ENCODE measurements around the gene ST8SIA3. TPM values are rescaled to one million over a fixed set of nuclear protein-coding genes. Genes with fewer than 3 reads are reported as not detected.

Gene ST8SIA3
- polyA plus RNA-seq, 1 donor from 2014 or later, result 22.9 TPM

- Histone ChIP-seq H3K9ac (ENCODE audit: low read length) (peak overlapping the region; percentile 89), H3K4me3 (ENCODE audit: low read length) (peak overlapping the region; percentile 84), H3K79me2 (replicated peaks; ENCODE audit: insufficient read depth, low read length) (peaks cover 16% of the 10 kb centered on the region), H2AFZ (ENCODE audit: low read depth, low read length) (peak overlapping the region; percentile 56), H3K9me2 (ENCODE audit: insufficient read depth, low read length) (no peaks in the 10 kb centered on the region), H3K9me3 (ENCODE audit: low read length) (no peaks in the 10 kb centered on the region), H3F3A (ENCODE audit: insufficient read depth, low read length, poor library complexity, severe bottlenecking) (no peaks in the 10 kb centered on the region), H3K36me3 (ENCODE audit: insufficient read depth, low read length) (no peaks in the 10 kb centered on the region), H3K27me3 (ENCODE audit: insufficient read depth, low read depth, low read length) (peaks cover 3% of the 10 kb centered on the region), H3K27ac (ENCODE audit: low read length) (peak overlapping the region; percentile 88), H4K20me1 (ENCODE audit: insufficient read depth) (no peaks in the 10 kb centered on the region), H3K4me2 (ENCODE audit: low read length) (peak overlapping the region; percentile 79)
- TF ChIP-seq TAF1 (IDR thresholded peaks at IDR 0.05; ENCODE audit: low read depth) (peak; percentile 19), RAD21 (conservative IDR thresholded peaks at IDR 0.05) (no peak), MXI1 (conservative IDR thresholded peaks at IDR 0.05; ENCODE audit: poor library complexity, severe bottlenecking) (peak; percentile 5), EP300 (conservative IDR thresholded peaks at IDR 0.05; ENCODE audit: poor library complexity, severe bottlenecking) (peak; percentile 5), SMC3 (conservative IDR thresholded peaks at IDR 0.05; ENCODE audit: poor library complexity) (peak; percentile 22), REST (IDR thresholded peaks at IDR 0.05; ENCODE audit: borderline replicate concordance) (no peak), EZH2 (IDR thresholded peaks at IDR 0.05; ENCODE audit: borderline replicate concordance, insufficient read depth, low read length, poor library complexity, severe bottlenecking) (no peak), POLR2AphosphoS5 (IDR thresholded peaks at IDR 0.05) (peak; percentile 25), CTCF (IDR thresholded peaks at IDR 0.05; ENCODE audit: poor library complexity, severe bottlenecking) (peak; percentile 24)
Measured at GRCh38 chr18:57352761-57353136, 392 bp downstream of the ST8SIA3 start.

GRCh38 chr18:57353137-57353939 lies 981 bp downstream of the ST8SIA3 start:
- H3K27me3 ChIP-seq (ENCODE audit: insufficient read depth, low read depth, low read length), result peaks cover 3% of the 10 kb centered on the region
- H2AFZ ChIP-seq (ENCODE audit: low read depth, low read length), result peak overlapping the region; percentile 56
- peak overlapping the region; percentile 79 for H3K4me2 ChIP-seq (ENCODE audit: low read length)

More at GRCh38 chr18:57353137-57353939, 981 bp downstream of the ST8SIA3 start:
- H3K4me3 ChIP-seq (ENCODE audit: low read length), result peak overlapping the region; percentile 84
- H3F3A ChIP-seq (ENCODE audit: insufficient read depth, low read length, poor library complexity, severe bottlenecking), result no peaks in the 10 kb centered on the region
- H3K9ac ChIP-seq (ENCODE audit: low read length), result peak overlapping the region; percentile 89
- H3K9me3 ChIP-seq (ENCODE audit: low read length), result no peaks in the 10 kb centered on the region
- H3K79me2 ChIP-seq (replicated peaks; ENCODE audit: insufficient read depth, low read length), result peaks cover 16% of the 10 kb centered on the region
- peak overlapping the region; percentile 88 for H3K27ac ChIP-seq (ENCODE audit: low read length)
- TF ChIP-seq EP300 (conservative IDR thresholded peaks at IDR 0.05; ENCODE audit: poor library complexity, severe bottlenecking) (no peak), TAF1 (IDR thresholded peaks at IDR 0.05; ENCODE audit: low read depth) (no peak), SMC3 (conservative IDR thresholded peaks at IDR 0.05; ENCODE audit: poor library complexity) (no peak), CTCF (IDR thresholded peaks at IDR 0.05; ENCODE audit: poor library complexity, severe bottlenecking) (no peak), MXI1 (conservative IDR thresholded peaks at IDR 0.05; ENCODE audit: poor library complexity, severe bottlenecking) (no peak), RAD21 (conservative IDR thresholded peaks at IDR 0.05) (peak; percentile 30), EZH2 (IDR thresholded peaks at IDR 0.05; ENCODE audit: borderline replicate concordance, insufficient read depth, low read length, poor library complexity, severe bottlenecking) (no peak), REST (IDR thresholded peaks at IDR 0.05; ENCODE audit: borderline replicate concordance) (peak; percentile 65), POLR2AphosphoS5 (IDR thresholded peaks at IDR 0.05) (peak; percentile 22)
- H4K20me1 ChIP-seq (ENCODE audit: insufficient read depth), result no peaks in the 10 kb centered on the region
- H3K9me2 ChIP-seq (ENCODE audit: insufficient read depth, low read length), result no peaks in the 10 kb centered on the region
- H3K36me3 ChIP-seq (ENCODE audit: insufficient read depth, low read length), result no peaks in the 10 kb centered on the region
